Measurements from ENCODE around the gene PDS5B.
"Not testable (repeated sequence)": the region's sequence is repeated elsewhere in the genome, so short reads cannot be mapped to it uniquely, and the experiment has no call there.

PDS5B gene

GRCh38 chr13:32729097-32729496 is 142.8 kb downstream of the PDS5B start:
- not testable (repeated sequence) for DNase-seq (ENCODE audit: low spot score)

- no peak for DNase-seq (ENCODE audit: low spot score)
Measured at GRCh38 chr13:32731074-32731473, 144.8 kb downstream of the PDS5B start.

- DNase-seq (ENCODE audit: low spot score), result peak; percentile 25
Measured at GRCh38 chr13:32731576-32731975, 145.3 kb downstream of the PDS5B start.

- no peak for DNase-seq (ENCODE audit: low spot score)
Measured at GRCh38 chr13:32733690-32734089, 147.4 kb downstream of the PDS5B start.

- no peak for DNase-seq (ENCODE audit: low spot score)
Measured at GRCh38 chr13:32734511-32734910, 148.3 kb downstream of the PDS5B start.

GRCh38 chr13:32735859-32736258 is 149.6 kb downstream of the PDS5B start:
- DNase-seq (ENCODE audit: low spot score), result no peak

GRCh38 chr13:32736648-32737047 is 150.4 kb downstream of the PDS5B start:
- DNase-seq (ENCODE audit: low spot score), result no peak

- no peak for DNase-seq (ENCODE audit: low spot score)
Measured at GRCh38 chr13:32737111-32737571, 150.9 kb downstream of the PDS5B start.

GRCh38 chr13:32737679-32738078 is 151.4 kb downstream of the PDS5B start:
- DNase-seq (ENCODE audit: low spot score), result no peak

GRCh38 chr13:32745509-32745908 is 159.3 kb downstream of the PDS5B start:
- no peak for DNase-seq (ENCODE audit: low spot score)

- DNase-seq (ENCODE audit: low spot score), result no peak
Measured at GRCh38 chr13:32746474-32746873, 160.2 kb downstream of the PDS5B start.

GRCh38 chr13:32748305-32748704 is 162.1 kb downstream of the PDS5B start:
- DNase-seq (ENCODE audit: low spot score), result no peak

GRCh38 chr13:32751340-32751739 is 165.1 kb downstream of the PDS5B start:
- DNase-seq (ENCODE audit: low spot score), result no peak

- DNase-seq (ENCODE audit: low spot score), result no peak
Measured at GRCh38 chr13:32752311-32752710, 166.1 kb downstream of the PDS5B start.

GRCh38 chr13:32752997-32753606 is 166.8 kb downstream of the PDS5B start:
- DNase-seq (ENCODE audit: low spot score), result no peak

GRCh38 chr13:32754179-32754578 is 167.9 kb downstream of the PDS5B start:
- DNase-seq (ENCODE audit: low spot score), result no peak

GRCh38 chr13:32759152-32759551 is 172.9 kb downstream of the PDS5B start:
- DNase-seq (ENCODE audit: low spot score), result no peak

- no peak for DNase-seq (ENCODE audit: low spot score)
Measured at GRCh38 chr13:32761472-32761871, 175.2 kb downstream of the PDS5B start.

- no peak for DNase-seq (ENCODE audit: low spot score)
Measured at GRCh38 chr13:32779119-32779518, 192.9 kb downstream of the PDS5B start.

GRCh38 chr13:32781906-32782305 is 195.7 kb downstream of the PDS5B start:
- no peak for DNase-seq (ENCODE audit: low spot score)

- DNase-seq (ENCODE audit: low spot score), result no peak
Measured at GRCh38 chr13:32783067-32783466, 196.8 kb downstream of the PDS5B start.

- DNase-seq (ENCODE audit: low spot score), result no peak
Measured at GRCh38 chr13:32790731-32791130, 204.5 kb downstream of the PDS5B start.

- DNase-seq (ENCODE audit: low spot score), result no peak
Measured at GRCh38 chr13:32791545-32792172, 205.4 kb downstream of the PDS5B start.

GRCh38 chr13:32796754-32797153 is 210.5 kb downstream of the PDS5B start:
- DNase-seq (ENCODE audit: low spot score), result no peak
